Smooth muscle cell (in vitro differentiated cells): ENCODE measurements around the gene FAM180A. TPM values are rescaled to one million over a fixed set of nuclear protein-coding genes. Genes with fewer than 3 reads are reported as not detected.

ENCODE experiments used
- DNase-seq: peaks from one replicate; lab custom pipeline; 2025; ENCODE audit not compliant: unreplicated experiment; lab: John Stamatoyannopoulos, UW
- H2AFZ ChIP-seq: fragments of 200-600 bp; sonication (generic); 2 replicates; pipeline ENCODE4 v1.6.0; 2016; ENCODE audit warnings: antibody characterized with exemption, low read depth, mild to moderate bottlenecking
- H3F3A ChIP-seq: fragments of 200-600 bp; sonication (generic); 2 replicates; pipeline ENCODE4 v1.6.0; 2017; ENCODE audit warnings: antibody characterized with exemption, low read depth
- H3K27ac ChIP-seq: fragments of 200-600 bp; sonication (generic); 2 replicates; pipeline ENCODE4 v1.5.1; 2016; ENCODE audit warnings: low read depth, mild to moderate bottlenecking
- H3K27me3 ChIP-seq: fragments of 200-600 bp; sonication (generic); 2 replicates; pipeline ENCODE4 v1.6.1; 2016; ENCODE audit warnings: low read depth, mild to moderate bottlenecking
- H3K36me3 ChIP-seq: fragments of 200-600 bp; sonication (generic); 2 replicates; pipeline ENCODE4 v1.5.1; 2016; ENCODE audit warnings: low read depth
- H3K4me1 ChIP-seq: fragments of 200-600 bp; sonication (generic); 2 replicates; pipeline ENCODE4 v1.5.1; 2016; ENCODE audit warnings: low read depth
- H3K4me2 ChIP-seq: fragments of 200-600 bp; sonication (generic); 2 replicates; pipeline ENCODE4 v1.6.0; 2016; ENCODE audit warnings: mild to moderate bottlenecking
- H3K4me3 ChIP-seq: fragments of 200-600 bp; sonication (generic); 2 replicates; pipeline ENCODE4 v1.5.1; 2016; ENCODE audit warnings: mild to moderate bottlenecking
- H3K79me2 ChIP-seq: fragments of 200-600 bp; sonication (generic); 2 replicates; pipeline ENCODE4 v1.6.0; 2016; ENCODE audit warnings: low read depth, mild to moderate bottlenecking
- H3K9ac ChIP-seq: fragments of 200-600 bp; sonication (generic); 2 replicates; pipeline ENCODE4 v1.6.0; 2016; ENCODE audit warnings: low read depth
- H3K9me3 ChIP-seq: fragments of 200-600 bp; sonication (generic); replicated peaks from 2 replicates; pipeline ENCODE4 v1.5.1; 2016; ENCODE audit warnings: low read depth
- H4K20me1 ChIP-seq: fragments of 200-600 bp; sonication (generic); 2 replicates; pipeline ENCODE4 v1.6.0; 2016; ENCODE audit warnings: low read depth
- WGBS: methylation state at CpG from one replicate; pipeline ENCODE4 v1.1.7; 2016; ENCODE audit warnings: low lambda C conversion rate; 5-methylcytosine and 5-hydroxymethylcytosine counted together
- polyA plus RNA-seq: library from polyadenylated mRNA; unstranded; fragments of >200 nt; fragmentation: Nextera tagmentation; extraction: Ambion mirVana; gene quantifications from 2 replicates; pipeline ENCODE4 v1.2.1, GENCODE V29; 2016
- total RNA-seq: library from RNA; depleted of rRNA; stranded (reverse); fragments of >200 nt; gene quantifications from 2 replicates; pipeline ENCODE4 v1.2.3, GENCODE V29; 2014
- TF ChIP-seq, protein P1 (sequence below): fragments of 200-600 bp; sonication (generic); IDR thresholded peaks from 2 replicates; pipeline ENCODE4 v1.5.1; 2017; ENCODE audit warnings: borderline replicate concordance, mild to moderate bottlenecking, antibody characterized with exemption; ENCODE audit not compliant: insufficient read depth, poor library complexity, severe bottlenecking

FAM180A gene
- total and polyA plus RNA-seq, 2 experiments from 2014 or later: 0.14 TPM; not detected in 1

DNA sequence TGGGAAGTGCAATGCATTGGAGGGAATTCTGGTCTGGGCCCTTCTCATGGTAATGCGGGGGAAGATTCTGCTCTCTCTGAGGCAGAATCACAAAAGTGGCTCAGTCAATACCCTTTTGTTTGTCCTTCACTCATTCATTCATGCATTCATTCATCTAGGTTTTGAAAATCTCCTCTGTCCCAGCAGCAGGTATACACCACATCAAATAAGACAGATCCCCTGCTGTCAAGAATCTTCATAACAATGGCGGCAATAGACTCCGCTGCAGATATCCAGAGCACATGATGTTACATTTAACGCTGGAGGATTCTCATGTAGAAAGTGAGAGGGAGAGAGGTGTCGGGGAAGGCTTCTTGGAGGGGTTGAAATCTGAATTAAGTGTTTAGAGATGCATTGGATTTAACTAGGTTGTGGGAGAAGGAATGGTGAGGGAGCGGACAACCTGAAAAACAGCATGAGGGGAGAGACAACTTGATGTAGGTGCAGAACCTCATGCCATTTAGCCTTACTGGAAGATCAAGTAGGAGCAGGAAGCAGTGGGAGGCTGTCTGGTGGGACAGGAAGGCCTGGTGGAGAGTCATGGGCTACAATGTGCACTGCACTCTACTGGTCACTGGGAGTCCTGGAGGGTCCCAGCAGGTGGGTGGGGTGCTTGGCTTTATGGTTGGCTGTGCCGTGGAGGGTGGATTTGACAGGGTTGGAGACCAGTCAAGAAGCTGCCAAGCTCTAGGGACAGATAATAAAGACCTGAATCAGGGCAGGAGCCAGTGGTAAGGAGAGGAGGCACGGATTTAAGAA is 5.2 kb upstream of the FAM180A start:
- Histone ChIP-seq H4K20me1 (no peaks in the 10 kb centered on the region), H3F3A (no peaks in the 10 kb centered on the region), H3K9me3 (no peaks in the 10 kb centered on the region), H3K4me3 (no peak overlapping the region), H3K79me2 (no peaks in the 10 kb centered on the region), H3K27ac (no peak overlapping the region), H3K36me3 (no peaks in the 10 kb centered on the region), H3K27me3 (no peaks in the 10 kb centered on the region), H3K9ac (no peak overlapping the region), H3K4me1 (peaks cover 9% of the 10 kb centered on the region), H2AFZ (no peak overlapping the region), H3K4me2 (no peak overlapping the region)
- TF ChIP-seq, protein P1, sequence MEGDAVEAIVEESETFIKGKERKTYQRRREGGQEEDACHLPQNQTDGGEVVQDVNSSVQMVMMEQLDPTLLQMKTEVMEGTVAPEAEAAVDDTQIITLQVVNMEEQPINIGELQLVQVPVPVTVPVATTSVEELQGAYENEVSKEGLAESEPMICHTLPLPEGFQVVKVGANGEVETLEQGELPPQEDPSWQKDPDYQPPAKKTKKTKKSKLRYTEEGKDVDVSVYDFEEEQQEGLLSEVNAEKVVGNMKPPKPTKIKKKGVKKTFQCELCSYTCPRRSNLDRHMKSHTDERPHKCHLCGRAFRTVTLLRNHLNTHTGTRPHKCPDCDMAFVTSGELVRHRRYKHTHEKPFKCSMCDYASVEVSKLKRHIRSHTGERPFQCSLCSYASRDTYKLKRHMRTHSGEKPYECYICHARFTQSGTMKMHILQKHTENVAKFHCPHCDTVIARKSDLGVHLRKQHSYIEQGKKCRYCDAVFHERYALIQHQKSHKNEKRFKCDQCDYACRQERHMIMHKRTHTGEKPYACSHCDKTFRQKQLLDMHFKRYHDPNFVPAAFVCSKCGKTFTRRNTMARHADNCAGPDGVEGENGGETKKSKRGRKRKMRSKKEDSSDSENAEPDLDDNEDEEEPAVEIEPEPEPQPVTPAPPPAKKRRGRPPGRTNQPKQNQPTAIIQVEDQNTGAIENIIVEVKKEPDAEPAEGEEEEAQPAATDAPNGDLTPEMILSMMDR: no peak
- 87% methylated on average over 8 of the region's 8 CpGs for WGBS
- DNase-seq: no peak

DNA sequence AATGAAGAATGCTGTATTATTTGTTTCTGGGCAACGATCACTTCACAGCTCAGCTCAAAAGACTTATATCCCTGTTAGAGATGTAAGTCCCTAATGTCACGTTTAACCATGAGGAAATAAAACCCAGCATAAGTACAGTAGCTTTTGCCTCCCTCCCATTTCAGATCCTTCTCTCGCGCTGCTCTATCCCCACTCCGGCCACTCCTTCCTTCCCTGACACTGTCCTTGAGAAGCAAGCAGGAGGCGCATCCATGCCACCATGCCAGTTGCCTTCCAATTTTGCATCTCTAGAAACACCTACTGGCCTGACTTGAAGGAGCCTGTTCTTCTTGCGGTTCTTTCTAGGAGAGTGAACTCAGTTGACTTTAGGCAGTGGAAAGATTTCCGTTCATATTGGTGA is 1.2 kb downstream of the FAM180A start:
- Histone ChIP-seq H3K27me3 (no peaks in the 10 kb centered on the region), H2AFZ (no peak overlapping the region), H3K9ac (no peak overlapping the region), H3F3A (no peaks in the 10 kb centered on the region), H3K4me2 (no peak overlapping the region), H3K4me3 (no peak overlapping the region), H3K36me3 (no peaks in the 10 kb centered on the region), H3K9me3 (no peaks in the 10 kb centered on the region), H4K20me1 (no peaks in the 10 kb centered on the region), H3K79me2 (no peaks in the 10 kb centered on the region), H3K27ac (no peak overlapping the region), H3K4me1 (no peaks in the 10 kb centered on the region)
- TF ChIP-seq, protein P1: no peak
- DNase-seq: no peak
- 97% methylated on average over 8 of the region's 8 CpGs for WGBS

DNA sequence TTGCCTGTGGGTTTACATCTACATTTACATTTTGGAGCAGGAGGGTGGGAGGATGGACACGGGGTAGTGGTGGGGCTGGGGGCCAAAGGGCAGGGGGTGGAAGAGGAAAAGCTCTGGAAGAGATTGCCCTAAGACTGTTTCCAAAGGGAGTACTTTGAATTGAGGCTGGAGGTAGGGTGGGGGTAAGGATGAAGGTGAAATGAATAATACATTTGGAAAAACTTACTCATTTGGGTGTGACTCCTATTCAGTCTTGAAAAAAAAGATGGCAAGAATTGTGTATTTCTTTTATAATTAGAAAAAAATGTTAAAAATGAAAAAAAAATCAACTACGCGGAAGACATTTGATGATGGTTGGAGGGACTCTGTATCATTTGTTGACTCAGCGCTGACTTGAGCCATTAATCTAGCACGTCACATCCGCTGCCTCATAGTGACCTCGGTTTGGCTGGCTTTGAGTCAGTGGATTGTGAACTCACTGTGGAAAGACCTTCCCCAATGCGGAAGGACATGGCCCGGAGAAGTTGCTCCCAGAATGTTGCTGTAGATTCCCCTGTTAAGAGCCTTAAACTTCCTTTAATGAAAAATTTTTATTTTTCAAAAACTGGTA is 2.8 kb downstream of the FAM180A start:
- H2AFZ ChIP-seq: no peak overlapping the region

More for the DNA sequence above, 2.8 kb downstream of the FAM180A start:
- Histone ChIP-seq H3K36me3 (no peaks in the 10 kb centered on the region), H3K27me3 (no peaks in the 10 kb centered on the region), H3K4me3 (no peak overlapping the region), H4K20me1 (no peaks in the 10 kb centered on the region), H3K4me2 (no peak overlapping the region), H3K9me3 (no peaks in the 10 kb centered on the region), H3K9ac (no peak overlapping the region), H3K27ac (peak overlapping the region; percentile 69), H3F3A (no peaks in the 10 kb centered on the region), H3K79me2 (no peaks in the 10 kb centered on the region), H3K4me1 (no peaks in the 10 kb centered on the region)
- TF ChIP-seq, protein P1: no peak
- no peak for DNase-seq
- WGBS: 76% methylated on average over 9 of the region's 9 CpGs
